Activated naive CD4-positive, alpha-beta T cell treated with anti-CD3 and anti-CD28 coated beads, Interleukin-2, amount 50 U/mL, for 24 hours (primary cell): ENCODE results near the gene ERVH48-1.
"Not testable (repeated sequence)": the region's sequence is repeated elsewhere in the genome, so short reads cannot be mapped to it uniquely, and the experiment has no call there.

Source experiments
- H3K27ac Mint-ChIP-seq: one replicate; pipeline ENCODE4 v1.8.0; 2021; ENCODE audit warnings: mild to moderate bottlenecking, mixed read lengths
- H3K27me3 Mint-ChIP-seq: one replicate; pipeline ENCODE4 v1.8.0; 2021; ENCODE audit warnings: mixed read lengths
- H3K36me3 Mint-ChIP-seq: one replicate; pipeline ENCODE4 v1.8.0; 2021; ENCODE audit warnings: mixed read lengths
- H3K4me1 Mint-ChIP-seq: one replicate; pipeline ENCODE4 v1.8.0; 2021; ENCODE audit warnings: mixed read lengths
- H3K4me3 Mint-ChIP-seq: one replicate; pipeline ENCODE4 v1.8.0; 2021; ENCODE audit warnings: mild to moderate bottlenecking, mixed read lengths
- H3K9me3 Mint-ChIP-seq: one replicate; pipeline ENCODE4 v1.8.0; 2021; ENCODE audit warnings: mixed read lengths

ERVH48-1 gene

DNA sequence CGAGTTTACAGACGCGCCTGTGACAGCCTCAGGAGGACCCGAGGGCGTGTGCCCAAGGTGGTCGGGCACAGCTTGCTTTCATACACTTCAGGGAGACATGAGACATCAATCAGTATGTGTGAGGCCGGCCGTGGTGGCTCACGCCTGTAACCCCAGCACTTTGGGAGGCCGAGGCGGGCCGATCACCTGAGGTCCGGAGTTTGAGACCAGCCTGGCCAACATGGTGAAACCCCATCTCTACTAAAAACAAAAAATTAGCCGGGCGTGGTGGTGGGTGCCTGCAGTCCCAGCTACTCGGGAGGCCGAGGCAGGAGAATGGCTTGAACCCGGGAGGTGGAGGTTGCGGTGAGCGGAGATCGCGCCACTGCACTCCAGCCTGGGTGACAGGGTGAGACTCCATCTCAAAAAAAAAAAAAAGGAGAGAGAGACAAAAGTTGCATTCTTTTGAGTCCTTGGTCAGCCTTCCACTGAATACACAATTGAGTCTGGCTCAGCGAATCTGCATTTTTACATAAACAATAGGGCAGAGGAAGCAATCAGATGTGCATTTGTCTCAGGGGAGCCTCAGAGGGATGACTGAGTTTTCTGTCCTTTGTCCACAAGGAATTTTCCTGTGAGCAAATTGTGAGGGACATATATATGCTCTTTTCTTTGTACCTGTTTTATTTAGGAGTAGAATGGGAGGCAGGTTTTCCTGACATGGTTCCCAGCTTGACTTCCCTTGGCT is 2.2 kb upstream of the ERVH48-1 start:
- not testable (repeated sequence) for H3K27ac Mint-ChIP-seq, H3K9me3 Mint-ChIP-seq, H3K36me3 Mint-ChIP-seq, H3K27me3 Mint-ChIP-seq, H3K4me3 Mint-ChIP-seq
- peaks cover 25% of the 10 kb centered on the region for H3K4me1 Mint-ChIP-seq

DNA sequence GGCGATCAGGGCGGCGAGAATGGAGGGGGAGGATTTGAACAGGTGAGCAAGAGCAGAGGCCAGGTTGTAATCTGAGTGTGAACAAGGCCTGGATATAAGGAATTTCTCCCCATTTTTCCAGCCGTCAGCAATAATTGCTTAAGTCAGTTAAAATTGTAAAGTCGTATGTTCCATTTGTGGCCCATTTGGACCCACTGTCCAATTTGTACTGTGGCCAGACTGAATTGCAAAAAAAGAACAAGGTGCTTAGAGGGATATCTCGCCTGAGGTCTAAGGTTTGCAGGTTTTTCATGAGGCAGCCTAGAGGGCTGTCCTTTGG is 1.0 kb downstream of the ERVH48-1 start:
- no peaks in the 10 kb centered on the region for H3K27me3 Mint-ChIP-seq
- H3K4me3 Mint-ChIP-seq: peak overlapping the region; percentile 51
- peaks cover 25% of the 10 kb centered on the region for H3K4me1 Mint-ChIP-seq
- no peaks in the 10 kb centered on the region for H3K9me3 Mint-ChIP-seq
- H3K36me3 Mint-ChIP-seq: no peaks in the 10 kb centered on the region
- peak overlapping the region; percentile 88 for H3K27ac Mint-ChIP-seq

DNA sequence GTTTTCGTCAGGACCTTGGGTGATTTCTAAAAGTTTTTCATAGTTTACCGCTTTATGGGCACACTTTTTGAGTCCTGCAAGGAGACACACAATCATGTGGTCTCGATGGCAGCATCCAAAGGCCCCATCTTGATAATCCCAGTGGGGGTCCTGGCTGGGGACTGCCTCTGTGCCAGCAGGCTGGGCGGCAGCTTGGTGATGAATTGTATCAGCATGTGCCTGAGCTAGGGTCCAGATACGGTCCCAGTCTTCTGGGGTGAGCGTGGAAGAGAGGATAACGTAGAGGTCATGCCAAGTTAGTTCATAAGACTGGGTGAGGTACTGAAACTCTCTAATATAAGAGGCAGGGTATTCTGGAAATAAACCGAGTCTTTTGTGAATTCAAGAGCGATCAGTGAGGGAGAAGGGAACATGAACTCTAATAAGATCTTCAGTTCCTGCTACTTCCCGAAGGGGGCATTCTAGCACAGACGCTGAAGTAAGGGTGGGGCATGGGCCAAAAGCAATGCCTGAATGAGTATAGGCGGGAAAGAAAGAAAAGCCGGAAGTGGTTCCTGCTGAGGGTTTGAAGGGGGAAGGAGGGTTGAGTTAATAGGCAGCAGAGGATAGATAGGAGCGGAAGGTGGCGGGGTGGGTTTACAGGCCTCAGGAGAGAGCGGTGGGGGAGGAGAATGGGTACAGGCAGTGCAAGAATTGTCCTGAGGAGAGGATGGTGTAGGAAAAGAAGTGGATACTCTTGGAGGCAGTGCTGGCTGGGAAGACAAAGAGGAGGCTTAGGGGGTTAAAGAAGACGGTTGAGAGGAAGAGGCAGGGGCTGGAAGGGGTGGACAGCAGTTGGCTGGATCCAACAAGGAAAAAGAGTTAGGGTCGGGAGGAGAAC is 1.6 kb downstream of the ERVH48-1 start:
- H3K36me3 Mint-ChIP-seq: no peaks in the 10 kb centered on the region
- H3K9me3 Mint-ChIP-seq: no peaks in the 10 kb centered on the region
- H3K4me1 Mint-ChIP-seq: peaks cover 25% of the 10 kb centered on the region
- no peaks in the 10 kb centered on the region for H3K27me3 Mint-ChIP-seq
- peak overlapping the region; percentile 51 for H3K4me3 Mint-ChIP-seq
- peak overlapping the region; percentile 88 for H3K27ac Mint-ChIP-seq

DNA sequence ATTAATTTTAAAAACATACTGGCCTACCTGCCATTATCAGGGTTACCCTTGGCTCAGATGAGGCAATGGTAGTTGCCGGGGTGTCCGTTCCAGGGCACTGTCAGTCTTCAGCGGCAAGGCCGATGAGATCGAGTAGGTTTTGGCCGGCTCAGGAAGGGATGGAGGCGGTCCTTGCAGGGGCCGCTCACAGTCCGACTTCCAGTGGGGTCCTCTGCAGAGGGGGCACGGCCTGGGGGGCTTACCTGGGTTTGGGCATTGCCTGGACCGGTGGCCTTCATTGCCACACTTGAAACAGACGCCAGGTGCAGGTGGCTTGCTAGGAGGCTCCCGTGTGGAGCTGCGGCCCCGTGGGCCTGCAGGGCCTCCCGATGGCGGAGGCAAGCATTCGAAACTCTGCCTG is 2.5 kb downstream of the ERVH48-1 start:
- Mint-ChIP-seq H3K4me1 (peaks cover 25% of the 10 kb centered on the region), H3K27ac (no peak overlapping the region), H3K27me3 (no peaks in the 10 kb centered on the region), H3K9me3 (no peaks in the 10 kb centered on the region), H3K36me3 (no peaks in the 10 kb centered on the region), H3K4me3 (no peak overlapping the region)

DNA sequence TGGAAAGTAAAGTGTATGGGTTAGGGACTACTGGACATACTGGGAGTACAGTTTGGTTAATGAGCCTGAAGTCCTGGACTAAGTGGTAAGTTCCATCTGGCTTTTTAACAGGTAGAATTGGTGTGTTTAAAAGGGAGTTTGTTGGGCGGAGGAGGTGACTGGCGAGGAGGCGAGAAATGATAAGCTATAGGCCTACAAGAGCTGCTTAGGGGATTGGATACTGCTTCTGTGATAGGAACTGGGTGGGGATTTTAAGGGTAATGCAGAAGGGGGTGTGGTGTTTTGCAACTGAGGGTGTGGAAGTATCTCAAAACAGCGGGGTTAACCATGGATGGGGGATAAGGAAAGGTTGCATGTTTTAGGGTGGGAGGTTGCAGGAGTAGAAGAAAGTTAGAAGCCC is 3.5 kb downstream of the ERVH48-1 start:
- H3K36me3 Mint-ChIP-seq: no peaks in the 10 kb centered on the region
- H3K4me3 Mint-ChIP-seq: no peak overlapping the region
- no peak overlapping the region for H3K27ac Mint-ChIP-seq
- no peaks in the 10 kb centered on the region for H3K9me3 Mint-ChIP-seq
- peaks cover 25% of the 10 kb centered on the region for H3K4me1 Mint-ChIP-seq
- no peaks in the 10 kb centered on the region for H3K27me3 Mint-ChIP-seq

DNA sequence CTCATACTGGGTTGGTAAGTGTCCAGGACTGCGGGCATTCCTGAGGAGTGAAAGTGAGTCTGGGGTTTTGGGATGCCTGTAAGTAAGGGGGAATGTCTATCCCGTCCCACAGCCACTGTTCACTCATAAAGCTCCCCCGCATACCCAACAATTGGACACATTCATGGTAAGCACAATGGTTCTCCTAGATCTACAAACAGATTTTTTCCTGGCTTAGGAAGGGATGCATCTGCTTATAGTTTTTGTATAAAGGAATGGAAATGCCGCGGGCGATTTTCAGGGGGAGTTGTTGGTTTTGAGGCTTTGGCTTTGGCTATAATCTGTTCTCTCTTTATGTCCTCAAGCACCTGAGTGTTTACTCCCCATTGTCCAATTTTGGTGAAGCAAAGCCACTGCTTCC is 7.1 kb downstream of the ERVH48-1 start:
- H3K4me1 Mint-ChIP-seq: peaks cover 2% of the 10 kb centered on the region
- no peaks in the 10 kb centered on the region for H3K27me3 Mint-ChIP-seq
- no peaks in the 10 kb centered on the region for H3K36me3 Mint-ChIP-seq
- no peaks in the 10 kb centered on the region for H3K9me3 Mint-ChIP-seq
- no peak overlapping the region for H3K4me3 Mint-ChIP-seq
- no peak overlapping the region for H3K27ac Mint-ChIP-seq

DNA sequence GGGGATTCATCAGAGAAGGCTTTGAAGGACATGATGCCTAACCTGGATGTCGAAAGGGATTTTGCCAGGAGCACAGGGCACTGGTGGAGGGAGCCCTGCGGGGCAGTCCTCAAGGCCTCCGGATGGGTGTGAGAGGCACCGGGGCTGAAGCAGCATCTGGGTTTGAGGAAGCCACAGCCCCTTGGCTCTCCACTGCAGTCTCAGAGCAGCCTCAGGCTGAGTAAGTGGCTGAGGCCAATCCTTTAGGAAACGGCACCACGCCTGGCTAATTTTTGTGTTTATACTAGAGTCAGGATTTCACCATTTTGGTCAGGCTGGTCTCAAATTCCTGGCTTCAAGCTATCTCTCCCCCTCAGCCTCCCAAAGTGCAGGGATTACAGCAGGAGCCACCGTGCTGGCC is 12.0 kb downstream of the ERVH48-1 start:
- Mint-ChIP-seq H3K4me1 (no peaks in the 10 kb centered on the region), H3K27me3 (no peaks in the 10 kb centered on the region), H3K36me3 (peaks cover 4% of the 10 kb centered on the region), H3K27ac (no peak overlapping the region), H3K4me3 (no peak overlapping the region), H3K9me3 (no peaks in the 10 kb centered on the region)

DNA sequence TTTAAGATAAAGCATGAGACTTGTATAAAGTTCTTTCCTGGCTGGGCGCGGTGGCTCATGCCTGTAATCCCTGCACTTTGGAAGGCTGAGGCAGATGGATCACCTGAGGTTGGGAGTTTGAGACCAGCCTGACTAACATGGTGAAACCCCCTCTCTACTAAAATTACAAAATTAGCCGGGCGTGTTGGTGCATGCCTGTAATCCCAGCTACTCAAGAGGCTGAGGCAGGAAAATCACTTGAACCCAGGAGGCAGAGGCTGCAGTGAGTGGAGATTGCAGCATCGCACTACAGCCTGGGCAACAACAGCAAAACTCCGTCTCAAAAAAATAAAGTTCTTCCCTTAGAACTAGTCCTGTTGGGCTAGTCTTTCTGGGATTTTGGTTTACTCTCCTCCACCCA is 13.5 kb downstream of the ERVH48-1 start:
- H3K4me1 Mint-ChIP-seq, H3K4me3 Mint-ChIP-seq, H3K36me3 Mint-ChIP-seq, H3K27ac Mint-ChIP-seq, H3K27me3 Mint-ChIP-seq, H3K9me3 Mint-ChIP-seq: not testable (repeated sequence)

DNA sequence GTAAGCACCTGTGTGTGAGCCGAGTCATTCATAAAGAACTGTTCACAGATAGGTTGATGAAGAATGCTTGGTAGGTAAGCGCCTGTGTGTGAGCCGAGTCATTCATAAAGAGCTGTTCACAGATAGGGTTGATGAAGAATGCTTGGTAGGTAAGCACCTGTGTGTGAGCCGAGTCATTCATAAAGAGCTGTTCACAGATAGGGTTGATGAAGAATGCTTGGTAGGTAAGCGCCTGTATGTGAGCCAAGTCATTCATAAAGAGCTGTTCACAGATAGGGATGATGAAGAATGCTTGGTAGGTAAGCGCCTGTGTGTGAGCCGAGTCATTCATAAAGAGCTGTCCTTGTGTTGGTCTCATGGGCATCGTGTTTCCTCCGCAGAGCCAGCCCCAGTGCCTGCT is 16.9 kb downstream of the ERVH48-1 start:
- H3K4me3 Mint-ChIP-seq, H3K27ac Mint-ChIP-seq: not testable (repeated sequence)
- peaks cover 11% of the 10 kb centered on the region for H3K36me3 Mint-ChIP-seq

DNA sequence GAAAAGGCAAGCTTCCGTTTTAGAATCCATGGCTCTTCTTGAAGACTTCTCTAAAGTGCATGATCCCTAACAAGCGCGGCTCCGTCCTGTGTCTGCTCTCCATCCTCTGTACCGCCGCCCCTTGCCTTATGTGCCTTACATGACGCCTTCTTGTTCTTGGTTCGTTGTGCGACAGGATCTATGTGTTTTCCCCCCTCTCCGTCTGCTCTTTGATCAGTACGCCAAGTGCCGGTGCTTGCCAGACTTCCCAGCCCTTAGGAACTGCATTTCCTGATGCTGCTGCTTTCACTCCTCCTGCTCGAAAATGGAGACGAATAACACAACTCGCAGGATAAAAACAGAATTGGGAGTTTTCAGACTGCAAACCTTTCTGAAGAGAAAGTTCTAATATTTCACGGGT is 19.2 kb downstream of the ERVH48-1 start:
- H3K27me3 Mint-ChIP-seq: no peaks in the 10 kb centered on the region
- H3K4me3 Mint-ChIP-seq: no peak overlapping the region
- H3K4me1 Mint-ChIP-seq: no peaks in the 10 kb centered on the region
- no peak overlapping the region for H3K27ac Mint-ChIP-seq
- H3K36me3 Mint-ChIP-seq: peaks cover 11% of the 10 kb centered on the region
- no peaks in the 10 kb centered on the region for H3K9me3 Mint-ChIP-seq

More for the DNA sequence above, 16.9 kb downstream of the ERVH48-1 start:
- not testable (repeated sequence) for H3K9me3 Mint-ChIP-seq, H3K27me3 Mint-ChIP-seq, H3K4me1 Mint-ChIP-seq

DNA sequence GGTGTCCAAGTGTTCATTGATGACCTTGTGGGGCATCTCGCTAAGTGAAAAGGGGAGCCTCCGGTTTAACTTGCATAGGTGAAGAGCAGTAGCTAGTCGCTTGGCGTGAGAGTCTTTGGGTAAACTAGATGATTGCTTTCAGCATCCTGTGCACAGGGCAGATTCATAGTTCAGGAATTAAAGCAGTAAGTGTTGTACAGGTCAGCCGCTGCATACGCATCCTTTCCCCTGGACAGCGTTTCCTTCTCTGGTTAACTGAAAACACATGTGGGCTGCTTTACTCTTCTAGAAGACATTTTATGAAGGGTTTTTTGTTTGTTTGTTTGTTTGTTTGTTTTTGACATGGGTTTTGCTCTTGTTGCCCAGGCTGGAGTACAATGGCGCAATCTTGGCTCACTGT is 20.2 kb downstream of the ERVH48-1 start:
- H3K4me1 Mint-ChIP-seq: no peaks in the 10 kb centered on the region
- H3K4me3 Mint-ChIP-seq: no peak overlapping the region
- peaks cover 10% of the 10 kb centered on the region for H3K36me3 Mint-ChIP-seq
- H3K27ac Mint-ChIP-seq: no peak overlapping the region
- H3K27me3 Mint-ChIP-seq: no peaks in the 10 kb centered on the region
- H3K9me3 Mint-ChIP-seq: no peaks in the 10 kb centered on the region

DNA sequence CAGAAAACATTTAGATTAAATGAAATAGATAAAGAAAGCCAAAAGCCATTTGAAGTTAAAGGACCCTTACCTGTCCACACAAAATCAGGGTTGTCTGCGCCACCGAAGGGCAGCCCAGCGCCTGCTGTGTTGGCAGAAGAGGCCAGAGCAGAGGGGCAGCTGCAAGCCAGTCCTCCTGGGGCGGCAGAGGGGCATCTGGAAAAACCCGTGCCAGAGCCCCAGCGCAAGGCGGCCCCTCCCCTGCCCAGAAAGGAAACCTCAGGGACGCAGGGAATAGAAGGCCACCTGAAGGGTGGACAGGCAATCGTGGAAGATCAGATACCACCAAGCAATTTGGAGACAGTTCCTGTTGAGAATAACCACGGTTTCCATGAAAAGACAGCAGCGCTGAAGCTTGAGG is 21.6 kb downstream of the ERVH48-1 start:
- H3K27me3 Mint-ChIP-seq: no peaks in the 10 kb centered on the region
- peaks cover 9% of the 10 kb centered on the region for H3K36me3 Mint-ChIP-seq
- no peak overlapping the region for H3K27ac Mint-ChIP-seq
- no peaks in the 10 kb centered on the region for H3K9me3 Mint-ChIP-seq
- H3K4me3 Mint-ChIP-seq: no peak overlapping the region
- peaks cover 2% of the 10 kb centered on the region for H3K4me1 Mint-ChIP-seq

DNA sequence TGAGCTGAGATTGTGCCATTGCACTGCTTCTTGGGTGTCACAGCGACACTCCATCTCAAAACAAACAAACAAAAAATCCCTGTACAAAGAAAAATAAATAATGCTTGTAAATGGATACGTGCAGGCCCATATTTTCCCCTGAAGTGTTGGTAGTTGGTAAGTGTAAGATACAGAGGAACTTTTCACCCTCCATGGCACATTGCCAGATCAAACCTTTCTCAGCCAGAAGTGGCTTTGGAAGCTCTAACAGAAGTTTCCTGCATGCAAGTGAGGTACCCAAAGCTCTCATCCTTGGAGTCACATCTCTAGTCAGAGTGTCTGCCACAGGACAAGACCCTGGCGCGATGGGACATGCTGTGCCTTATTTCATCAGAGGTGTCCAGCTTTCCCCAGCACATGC is 25.0 kb downstream of the ERVH48-1 start:
- H3K4me3 Mint-ChIP-seq: no peak overlapping the region
- no peaks in the 10 kb centered on the region for H3K9me3 Mint-ChIP-seq
- no peaks in the 10 kb centered on the region for H3K27me3 Mint-ChIP-seq
- H3K36me3 Mint-ChIP-seq: peaks cover 3% of the 10 kb centered on the region
- no peak overlapping the region for H3K27ac Mint-ChIP-seq
- peaks cover 14% of the 10 kb centered on the region for H3K4me1 Mint-ChIP-seq

DNA sequence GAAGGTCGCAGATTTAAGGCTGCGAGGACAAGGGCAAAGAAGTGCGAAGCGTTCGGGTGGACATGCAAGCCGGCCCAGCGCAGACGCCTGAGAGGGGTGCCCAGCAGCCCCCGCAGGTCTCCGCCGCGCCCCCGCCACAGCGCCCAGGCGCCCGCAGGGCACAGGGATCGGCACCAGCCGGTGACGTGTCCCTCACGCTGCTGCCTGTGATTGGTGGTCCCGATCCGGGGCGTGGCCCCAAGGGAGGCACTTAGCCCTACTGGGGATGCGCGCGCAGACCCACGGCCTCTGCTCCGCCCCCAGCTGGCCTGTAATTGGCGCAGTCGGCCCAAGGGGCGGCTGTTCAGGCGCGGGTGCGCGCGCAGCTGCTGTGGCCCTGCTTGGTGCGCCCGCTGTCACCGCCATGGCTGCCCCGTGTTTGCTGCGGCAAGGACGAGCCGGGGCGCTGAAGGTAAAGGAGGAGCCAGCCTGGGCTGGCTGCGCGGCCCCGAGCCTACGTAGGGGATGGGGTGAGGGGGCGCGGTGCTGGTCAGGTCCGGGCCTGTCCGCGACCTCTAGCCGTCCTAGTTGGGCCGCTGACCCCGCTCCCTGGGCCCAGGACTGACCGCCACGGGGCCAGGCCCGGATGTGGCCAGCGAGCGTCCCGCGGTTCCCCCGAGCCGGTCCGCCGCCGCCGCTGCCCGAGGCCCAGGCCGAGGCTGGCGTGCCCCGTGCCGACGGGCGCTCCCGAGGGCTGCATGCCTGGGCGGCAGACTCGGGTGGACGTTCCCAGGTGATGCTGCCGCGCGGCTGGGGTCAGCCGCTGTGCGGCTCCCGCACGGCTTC is 32.3 kb downstream of the ERVH48-1 start, which contains the start of gene NDUFV3:
NDUFV3 (plus strand) TSS at position 379 of the 825 bp plus-strand sequence; CDS start at position 404, 25 bp downstream.
- H3K27me3 Mint-ChIP-seq: no peaks in the 10 kb centered on the region
- H3K4me1 Mint-ChIP-seq: peaks cover 16% of the 10 kb centered on the region
- H3K9me3 Mint-ChIP-seq: no peaks in the 10 kb centered on the region
- H3K36me3 Mint-ChIP-seq: peaks cover under 1% of the 10 kb centered on the region
- H3K4me3 Mint-ChIP-seq: peak within 1 kb of the TSS; percentile 92
- H3K27ac Mint-ChIP-seq: peak within 1 kb of the TSS; percentile 88

DNA sequence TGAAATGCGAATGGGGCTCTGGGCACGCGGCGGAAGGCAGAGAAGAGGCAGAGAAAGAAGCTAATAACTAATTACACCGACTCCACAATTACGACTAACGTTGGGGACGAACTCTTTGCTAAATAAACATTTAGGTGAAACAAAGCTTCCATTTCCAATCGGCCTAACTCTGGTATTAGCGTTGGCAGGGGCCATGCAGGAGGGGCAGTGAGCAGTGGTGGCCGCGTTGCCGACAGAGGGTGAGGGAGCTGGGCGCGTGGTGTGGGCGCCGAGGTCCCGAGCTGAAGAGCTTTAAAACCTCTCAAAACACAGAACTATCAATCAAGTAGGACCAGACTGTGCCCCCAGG is 32.9 kb downstream of the ERVH48-1 start:
- Mint-ChIP-seq H3K36me3 (no peaks in the 10 kb centered on the region), H3K9me3 (no peaks in the 10 kb centered on the region), H3K27ac (peak overlapping the region; percentile 88), H3K4me3 (peak overlapping the region; percentile 92), H3K4me1 (peaks cover 12% of the 10 kb centered on the region), H3K27me3 (no peaks in the 10 kb centered on the region)

DNA sequence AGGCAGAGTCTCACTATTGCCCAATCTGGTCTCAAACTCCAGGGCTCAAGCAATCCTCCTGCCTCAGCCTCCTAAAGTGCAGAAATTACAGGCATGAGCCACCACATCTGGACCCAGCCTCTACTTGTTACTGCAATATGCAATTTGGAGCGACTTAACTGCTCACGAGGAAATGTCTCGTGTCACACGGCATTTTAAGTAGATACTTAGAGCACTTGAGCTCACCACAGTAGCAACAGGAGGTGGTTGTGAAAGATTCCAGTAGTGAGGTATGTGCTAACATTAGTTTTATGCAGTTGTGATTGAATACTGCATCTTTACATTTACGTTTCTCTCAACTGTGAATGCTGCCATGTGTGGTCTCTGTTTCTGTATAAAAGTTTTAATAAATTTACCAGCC is 38.1 kb downstream of the ERVH48-1 start:
- no peak overlapping the region for H3K27ac Mint-ChIP-seq
- no peaks in the 10 kb centered on the region for H3K36me3 Mint-ChIP-seq
- no peak overlapping the region for H3K4me3 Mint-ChIP-seq
- no peaks in the 10 kb centered on the region for H3K27me3 Mint-ChIP-seq
- H3K4me1 Mint-ChIP-seq: peaks cover 2% of the 10 kb centered on the region
- no peaks in the 10 kb centered on the region for H3K9me3 Mint-ChIP-seq
